NCI-H226 (cell line): ENCODE data around the gene PUSL1.
"Not testable (repeated sequence)": the region's sequence is repeated elsewhere in the genome, so short reads cannot be mapped to it uniquely, and the experiment has no call there.

Source experiments
- DNase-seq: peaks from one replicate; pipeline ENCODE4 v3.0.0-alpha.2; 2015

Gene PUSL1

DNA sequence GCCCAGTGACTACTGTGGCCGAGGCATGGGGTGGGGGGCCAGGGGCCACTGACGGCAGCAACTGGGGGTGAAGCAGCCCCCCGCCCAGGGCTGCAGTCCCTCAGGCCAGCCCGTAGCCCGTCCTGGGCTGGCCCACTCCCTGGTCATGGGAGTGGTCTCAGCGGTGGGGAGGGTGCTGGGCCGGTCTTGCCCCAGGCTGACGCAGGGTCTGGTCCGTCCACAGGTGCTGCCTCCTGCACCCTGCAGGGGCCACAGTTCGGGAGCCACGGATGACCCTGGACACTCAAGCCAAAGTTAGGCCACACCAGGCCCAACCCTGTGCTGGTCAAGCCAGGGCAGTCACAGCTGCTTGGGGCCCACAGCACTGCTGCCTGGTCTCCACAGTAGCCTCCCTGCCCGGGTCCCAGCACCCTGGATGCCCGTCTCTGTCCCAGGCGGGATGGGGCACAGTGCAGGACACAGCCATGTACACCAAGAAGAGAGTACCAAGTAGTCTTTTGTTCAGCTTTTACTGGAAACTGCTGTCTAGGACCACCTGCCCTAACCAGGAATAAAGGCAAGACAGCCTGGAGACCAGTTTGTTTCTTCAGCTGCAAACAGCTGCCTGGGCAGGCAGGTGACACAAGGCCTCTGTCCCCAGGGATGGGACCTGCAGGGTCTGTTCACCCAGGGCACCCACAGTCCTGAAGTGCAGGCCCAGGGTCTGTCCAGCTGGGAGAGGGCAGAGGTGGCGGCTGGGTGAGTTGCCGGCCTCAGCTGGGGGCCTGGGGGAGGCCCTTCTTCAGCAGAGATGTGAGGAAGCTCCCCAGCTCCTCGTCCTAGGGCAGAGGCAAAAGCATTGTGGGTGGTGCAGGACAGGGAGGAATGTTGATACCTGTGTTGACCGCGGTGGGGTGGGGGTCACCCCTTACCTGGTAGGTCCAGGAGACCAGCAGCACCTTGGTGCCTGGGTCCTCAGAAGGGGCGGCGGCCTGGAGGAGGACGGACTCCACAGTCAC lies 3.0 kb downstream of the PUSL1 start:
- no peak for DNase-seq

DNA sequence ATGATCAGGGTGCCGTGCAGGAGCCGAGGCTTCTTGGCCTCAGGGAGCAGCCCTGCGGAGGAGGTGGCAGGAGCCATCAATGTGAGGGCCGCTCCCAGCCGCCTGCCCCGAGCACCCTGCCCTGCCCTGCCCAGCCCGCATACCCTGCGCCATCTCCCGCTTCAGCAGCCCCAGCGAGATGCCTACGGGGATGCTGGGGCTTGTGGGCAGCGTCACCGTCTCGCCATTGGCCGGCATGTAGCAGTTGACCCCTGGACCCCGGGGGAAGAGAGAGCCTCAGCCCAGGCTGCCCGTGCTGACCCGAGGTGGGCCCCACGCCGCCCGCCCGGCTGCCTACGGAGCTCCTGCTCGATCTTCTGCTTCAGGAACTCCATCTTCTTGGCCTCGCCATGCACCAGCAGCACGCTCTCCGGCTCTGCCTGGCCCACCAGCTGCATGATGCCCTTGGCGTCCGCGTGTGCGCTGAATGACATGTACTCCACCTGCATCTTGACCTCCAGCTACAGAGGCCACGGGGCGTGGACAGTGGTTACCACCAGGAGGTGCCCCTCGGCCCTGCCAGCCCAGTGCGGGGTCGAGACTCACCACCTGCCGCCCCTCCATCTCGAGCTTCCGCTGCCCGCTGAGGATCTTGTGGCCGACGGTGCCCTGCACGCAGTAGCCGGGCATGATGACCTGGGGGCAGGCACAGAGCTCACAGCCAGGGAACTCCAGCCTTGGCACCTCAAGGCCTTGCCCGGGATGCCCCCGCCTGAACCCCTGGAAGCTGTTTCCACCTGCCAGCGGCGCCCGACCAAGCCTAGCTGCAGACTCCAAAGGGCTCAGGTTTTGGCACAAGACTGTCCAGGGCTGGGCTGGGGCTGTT lies 4.3 kb downstream of the PUSL1 start:
- no peak for DNase-seq

DNA sequence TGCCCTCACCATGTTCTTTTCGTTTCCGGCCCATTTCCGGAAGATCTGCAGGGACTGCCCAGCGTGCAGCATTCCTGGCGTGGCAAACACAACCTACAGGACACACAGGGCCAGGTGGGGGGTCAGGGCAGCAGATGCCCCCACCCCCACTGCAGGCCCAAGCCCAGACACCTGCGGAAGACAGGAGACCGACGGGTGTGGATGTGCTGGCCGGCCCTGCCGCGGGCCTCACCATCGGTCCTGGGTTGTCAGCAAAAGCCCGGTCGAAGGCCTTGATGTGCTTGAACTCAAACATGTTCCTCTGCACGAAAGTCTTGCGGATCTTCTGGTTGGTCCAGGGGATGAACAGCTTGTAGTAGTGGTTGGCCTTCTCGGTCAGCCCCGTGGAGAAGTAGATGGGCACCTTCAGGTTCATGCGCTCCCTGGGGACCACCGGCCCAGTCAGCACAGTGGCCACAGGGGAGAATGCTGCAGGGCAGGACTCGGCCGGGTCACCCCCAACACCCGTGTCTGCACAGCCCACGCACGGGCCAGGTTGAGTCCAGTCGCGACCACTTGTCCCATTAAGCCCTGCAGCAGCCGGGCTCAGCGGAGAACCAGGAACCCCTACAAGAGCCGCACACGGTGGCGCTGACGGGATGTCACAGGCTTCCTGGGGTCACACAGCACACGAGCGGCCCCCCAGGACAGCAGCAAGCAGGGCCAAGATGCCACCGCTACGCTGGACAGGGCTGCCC lies 5.3 kb downstream of the PUSL1 start:
- DNase-seq = no peak

DNA sequence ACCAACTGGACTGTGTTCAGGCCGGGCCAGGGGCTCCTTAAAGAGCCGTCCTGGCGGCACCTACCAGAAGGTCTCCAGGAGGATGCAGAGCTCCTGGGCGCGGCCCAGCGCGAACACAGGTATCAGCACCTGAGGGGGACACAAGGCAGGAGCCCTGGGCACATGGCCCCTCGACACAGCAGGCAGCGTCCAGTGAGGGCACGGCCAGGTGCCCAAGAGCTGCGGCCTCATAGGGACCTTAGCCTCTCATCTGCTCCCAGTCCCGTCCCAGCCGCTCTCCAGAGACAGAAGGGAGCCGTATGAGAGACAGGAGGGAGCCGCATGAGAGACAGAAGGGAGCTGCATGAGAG lies 5.8 kb downstream of the PUSL1 start:
- no peak for DNase-seq

DNA sequence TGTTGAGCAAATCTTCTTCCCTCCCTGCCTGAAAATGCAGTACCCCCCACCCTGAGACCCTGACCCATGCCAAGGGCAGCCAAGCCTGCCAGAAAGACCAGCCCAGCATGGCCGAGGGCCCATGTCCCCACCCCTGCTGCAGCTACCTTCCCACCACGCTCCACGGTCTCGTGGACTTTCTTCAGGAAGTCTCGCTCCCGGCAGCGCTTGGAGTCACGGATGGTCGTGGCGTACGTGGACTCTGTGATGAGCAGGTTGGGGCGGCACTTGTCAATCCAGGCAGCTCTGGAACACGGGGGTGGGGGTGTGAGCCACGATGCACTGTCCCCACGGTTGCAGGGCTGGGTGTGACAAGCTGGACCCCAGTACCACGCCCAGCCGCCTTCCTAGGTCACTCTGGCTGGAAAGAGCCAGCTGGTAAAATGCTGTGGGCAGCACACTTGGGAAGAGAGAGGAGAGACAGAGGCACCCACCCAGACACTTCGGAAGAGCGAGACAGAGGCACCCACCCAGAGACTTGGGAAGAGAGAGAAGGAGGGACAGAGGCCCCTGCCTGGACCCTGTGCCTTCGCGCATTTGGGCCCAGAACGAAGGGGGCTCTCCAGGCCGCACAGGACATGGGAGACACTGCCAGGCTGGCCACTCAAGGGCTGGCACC lies 6.4 kb downstream of the PUSL1 start:
- no peak for DNase-seq

DNA sequence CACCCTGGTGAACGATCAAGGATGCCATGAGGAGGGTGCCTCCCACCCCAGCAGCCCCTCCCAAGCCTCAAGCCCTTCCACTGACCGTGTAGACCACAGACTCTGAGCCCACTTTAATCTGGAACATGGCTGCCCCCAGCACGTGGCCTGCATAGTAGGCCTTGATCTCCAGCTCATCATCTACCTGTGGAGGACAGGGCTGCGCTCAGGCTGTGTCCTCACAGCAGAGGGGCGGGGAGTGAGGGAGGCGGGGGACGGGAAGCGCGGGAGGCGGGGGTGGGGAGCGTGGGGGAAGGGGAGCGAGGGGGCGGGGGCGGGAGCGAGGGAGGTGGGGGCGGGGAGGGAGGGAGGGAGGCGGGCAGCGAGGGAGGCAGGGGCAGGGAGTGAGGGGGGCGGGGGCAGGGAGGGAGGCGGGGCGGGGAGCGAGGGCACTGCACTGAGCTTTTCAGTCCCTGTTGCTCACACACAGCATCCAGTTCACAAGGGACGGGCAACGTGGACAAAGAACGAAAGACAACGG lies 7.1 kb downstream of the PUSL1 start:
- DNase-seq = no peak

DNA sequence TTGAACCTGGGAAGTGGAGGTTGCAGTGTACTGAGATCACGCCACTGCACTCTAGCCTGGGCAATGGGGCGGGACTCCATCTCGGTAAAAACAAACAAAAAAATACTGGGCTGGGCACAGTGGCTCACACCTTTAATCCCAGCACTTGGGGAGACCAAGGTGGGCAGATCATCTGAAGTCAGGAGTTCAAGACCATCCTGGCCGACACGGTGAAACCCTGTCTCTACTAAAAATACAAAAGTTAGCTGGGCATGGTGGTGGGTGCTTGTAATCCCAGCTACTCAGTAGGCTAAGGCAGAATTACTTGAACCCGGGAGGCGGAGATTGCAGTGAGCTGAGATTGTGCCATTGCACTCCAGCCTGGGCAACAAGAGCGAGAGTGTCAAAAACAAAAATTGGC lies 7.8 kb downstream of the PUSL1 start:
- not testable (repeated sequence) for DNase-seq

DNA sequence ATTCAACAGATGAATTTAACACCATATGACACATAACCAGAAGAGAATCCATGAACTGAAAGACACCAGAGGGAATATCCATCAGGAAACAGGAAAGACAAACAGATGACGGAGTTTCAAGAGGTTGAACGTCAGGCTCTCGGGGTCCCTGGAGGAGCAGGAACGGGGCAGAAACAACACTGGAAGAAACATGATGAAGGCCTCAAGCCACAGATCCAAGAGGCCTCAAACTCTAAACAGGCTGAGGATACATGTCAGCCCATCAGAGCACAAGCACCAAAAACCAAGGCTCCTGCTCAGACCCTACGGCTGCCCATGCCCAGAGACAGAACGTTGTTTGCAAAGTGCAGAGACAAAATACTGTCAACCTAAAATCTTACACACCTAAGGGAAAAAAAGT lies 9.0 kb downstream of the PUSL1 start:
- no peak for DNase-seq

DNA sequence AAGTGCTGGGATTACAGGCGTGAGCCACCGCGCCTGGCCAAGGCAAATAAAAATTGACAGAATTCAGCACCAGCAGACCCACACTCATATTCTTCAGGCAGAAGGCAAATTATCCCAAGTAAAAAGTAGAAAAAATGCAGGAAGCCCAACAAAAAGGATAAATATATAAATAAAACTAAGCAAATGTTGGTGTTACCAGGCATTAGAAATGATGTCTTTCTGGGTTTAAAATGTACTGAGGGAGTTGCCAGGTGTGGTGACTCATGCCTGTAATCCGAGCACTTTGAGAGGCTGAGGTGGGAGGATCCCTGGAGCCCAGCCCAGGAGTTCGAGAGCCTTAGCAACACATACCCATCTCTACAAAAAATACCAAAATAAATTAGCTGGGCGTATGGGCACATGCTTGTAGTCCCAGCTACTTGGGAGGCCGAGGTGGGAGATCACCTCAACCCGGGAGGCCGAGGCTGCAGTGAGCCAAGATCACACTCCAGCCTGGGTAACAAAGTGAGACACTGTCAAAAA lies 9.8 kb downstream of the PUSL1 start:
- peak; percentile 95 for DNase-seq

DNA sequence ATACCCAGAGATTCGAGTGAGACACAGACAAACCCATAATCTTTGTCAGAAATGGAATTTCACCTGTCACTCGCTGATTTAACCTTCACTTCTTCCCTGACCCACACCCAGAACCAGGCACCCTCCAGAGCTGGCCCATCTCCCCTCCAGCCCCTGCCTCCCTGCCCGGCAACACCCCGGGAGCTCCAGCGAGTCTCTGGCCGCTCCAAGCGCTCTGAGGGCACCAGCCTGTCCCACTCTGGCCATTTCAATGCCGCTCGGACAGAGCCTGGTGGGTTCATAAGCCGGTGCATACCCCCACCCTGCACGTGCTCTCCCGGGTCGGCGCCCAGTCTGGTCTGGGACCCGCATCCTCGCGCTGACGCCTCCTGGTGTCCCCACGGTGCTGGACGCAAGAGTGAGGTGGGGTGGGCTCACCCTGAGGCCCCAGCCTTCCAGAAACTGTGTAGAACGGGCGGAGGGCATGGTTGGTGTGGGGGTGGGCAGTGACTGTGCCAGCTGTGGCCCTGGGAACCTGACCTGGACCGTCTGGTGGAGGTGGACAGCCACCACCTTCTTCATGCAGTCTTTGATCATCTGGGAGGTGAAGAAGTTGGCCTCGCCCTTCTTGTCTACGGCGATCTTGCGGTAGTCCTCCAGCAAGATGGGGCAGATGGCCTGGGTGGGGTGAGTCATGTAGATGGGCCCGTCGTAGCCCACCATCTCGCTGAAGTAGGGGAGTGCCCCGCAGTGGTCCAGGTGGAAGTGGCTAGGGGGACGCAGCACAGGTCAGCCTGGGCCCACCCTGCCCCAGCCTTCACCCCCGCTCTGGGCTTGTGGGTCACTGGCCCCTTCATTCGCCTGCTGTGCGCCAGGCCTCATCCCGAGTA lies 10.6 kb downstream of the PUSL1 start:
- DNase-seq = no peak

DNA sequence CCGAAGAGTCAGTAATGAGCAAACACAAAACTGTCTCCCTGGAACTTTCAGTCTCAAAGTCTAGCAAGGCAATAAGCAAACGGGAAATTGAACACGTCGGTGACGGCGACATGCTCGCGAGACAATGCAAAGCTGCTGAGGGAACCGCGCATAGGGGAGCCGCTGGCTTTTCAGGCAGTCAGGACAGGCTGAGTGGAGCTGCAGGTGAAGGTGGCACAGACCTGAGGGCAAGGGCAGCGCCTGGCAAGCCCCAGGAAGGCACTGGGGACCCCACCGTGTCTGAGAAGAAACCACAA lies 11.2 kb downstream of the PUSL1 start:
- DNase-seq = no peak

DNA sequence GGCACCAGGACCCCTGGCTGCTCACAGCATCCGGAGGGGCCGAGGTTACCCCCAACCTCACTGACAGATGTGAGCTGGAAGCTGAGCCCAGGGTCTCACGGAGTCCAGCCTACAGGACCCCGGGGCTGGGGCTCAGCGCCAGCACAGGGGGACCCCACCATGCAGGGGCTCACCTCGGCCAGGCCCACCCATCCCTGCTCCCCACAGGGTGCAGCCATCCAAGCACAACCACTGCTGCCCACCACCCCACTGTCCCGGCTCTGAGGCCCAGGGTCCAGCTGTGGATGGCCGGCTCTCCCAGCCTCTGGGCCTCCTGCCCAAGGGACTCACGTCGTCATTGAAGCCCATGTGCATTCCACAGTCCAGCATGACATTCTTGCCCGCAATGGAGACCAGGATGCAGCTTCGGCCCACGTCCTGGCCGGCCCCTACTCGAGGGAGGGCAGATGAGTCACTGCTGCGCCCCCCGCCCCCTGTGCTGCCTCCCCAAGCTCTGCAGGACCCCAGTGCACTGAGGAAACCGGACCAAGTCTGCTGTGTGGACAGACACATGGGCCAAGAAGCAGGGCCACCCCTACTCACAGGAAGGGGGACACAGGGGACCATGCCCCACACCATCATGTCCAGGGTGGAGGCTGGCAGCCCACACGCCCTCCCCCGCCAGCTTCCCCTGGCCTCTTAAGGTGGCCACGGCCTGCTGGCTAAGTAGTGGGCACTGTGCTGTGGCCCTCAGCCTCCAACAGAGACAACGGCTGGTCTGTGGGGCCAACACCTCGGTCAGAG lies 12.5 kb downstream of the PUSL1 start:
- DNase-seq = no peak

DNA sequence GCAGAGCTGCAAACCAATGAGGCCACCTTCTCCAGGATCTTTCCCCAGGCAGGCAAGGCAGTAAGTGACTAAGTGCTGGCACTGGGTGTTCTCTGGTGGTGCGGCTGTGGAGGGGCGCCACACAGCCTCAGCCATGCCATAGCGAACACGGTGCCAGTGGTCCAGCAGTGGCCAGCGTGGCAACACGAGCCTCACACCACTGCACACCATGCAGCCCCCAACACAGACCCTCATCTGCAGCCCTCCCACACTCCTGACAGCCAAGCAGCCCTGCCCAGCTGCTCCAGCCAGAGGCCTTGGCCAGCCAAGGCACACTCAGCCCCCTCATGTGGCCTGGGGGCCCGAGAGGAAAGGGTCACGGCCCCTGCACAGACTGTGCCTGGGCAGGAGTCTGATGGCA lies 13.1 kb downstream of the PUSL1 start:
- no peak for DNase-seq

DNA sequence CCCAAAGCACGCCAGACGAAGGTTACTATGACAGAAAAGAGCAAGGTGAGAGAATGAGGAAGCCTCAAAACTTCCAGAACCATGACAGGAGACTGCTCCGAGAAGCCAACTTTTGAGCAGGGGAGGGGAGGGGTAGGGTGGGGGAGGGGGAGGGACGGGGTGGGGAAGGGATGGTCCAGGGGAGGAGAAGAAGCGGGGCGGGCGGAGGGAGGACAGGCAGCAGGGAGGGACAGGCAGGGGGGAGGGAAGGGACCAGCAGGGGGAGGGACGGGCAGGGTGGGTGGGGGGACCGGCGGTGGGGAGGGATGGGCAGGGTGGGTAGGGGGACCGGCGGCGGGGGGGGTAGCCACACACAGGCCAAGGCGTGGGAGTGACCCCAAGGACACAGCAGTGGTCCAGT lies 14.0 kb downstream of the PUSL1 start:
- DNase-seq = no peak

DNA sequence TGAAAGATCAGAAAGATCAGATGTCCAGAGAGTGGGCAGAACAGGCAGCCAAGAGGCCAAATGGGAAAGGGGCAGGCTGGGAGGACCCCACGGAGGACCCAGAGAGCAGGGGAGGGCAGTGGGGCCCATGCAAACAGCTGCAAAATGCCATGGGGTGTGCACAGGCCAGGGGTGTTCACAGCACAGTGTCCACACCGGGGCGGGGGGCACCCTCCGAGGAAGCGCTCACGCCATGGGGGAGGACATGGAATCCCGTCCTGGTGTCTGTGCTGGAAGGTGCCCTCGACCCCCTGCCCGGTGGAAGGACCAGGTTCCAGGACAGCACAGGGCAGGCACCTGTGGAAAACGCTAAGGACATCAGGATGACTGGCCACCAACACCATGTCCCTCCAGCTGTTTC lies 14.6 kb downstream of the PUSL1 start:
- DNase-seq = no peak

DNA sequence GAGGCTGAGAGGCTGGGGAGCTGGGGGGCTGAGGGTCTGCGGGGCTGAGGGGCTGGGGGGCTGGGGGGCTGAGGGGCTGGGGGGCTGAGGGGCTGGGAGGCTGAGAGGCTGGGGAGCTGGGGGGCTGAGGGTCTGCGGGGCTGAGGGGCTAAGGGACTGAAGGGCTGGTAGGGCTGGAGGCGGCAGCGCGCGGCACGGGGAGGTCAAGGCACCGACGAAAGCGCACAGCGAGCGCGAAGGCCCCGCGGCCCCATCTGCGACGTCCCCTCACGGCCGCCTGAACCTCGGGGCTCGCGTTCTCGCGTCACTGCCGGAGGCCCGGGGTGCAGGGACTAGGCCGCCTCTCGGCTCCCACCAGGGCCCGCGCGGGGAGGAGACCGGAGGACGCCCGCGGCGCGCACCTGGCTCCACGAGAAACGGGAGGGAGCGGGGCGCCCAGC lies 15.7 kb downstream of the PUSL1 start:
- DNase-seq = no peak

DNA sequence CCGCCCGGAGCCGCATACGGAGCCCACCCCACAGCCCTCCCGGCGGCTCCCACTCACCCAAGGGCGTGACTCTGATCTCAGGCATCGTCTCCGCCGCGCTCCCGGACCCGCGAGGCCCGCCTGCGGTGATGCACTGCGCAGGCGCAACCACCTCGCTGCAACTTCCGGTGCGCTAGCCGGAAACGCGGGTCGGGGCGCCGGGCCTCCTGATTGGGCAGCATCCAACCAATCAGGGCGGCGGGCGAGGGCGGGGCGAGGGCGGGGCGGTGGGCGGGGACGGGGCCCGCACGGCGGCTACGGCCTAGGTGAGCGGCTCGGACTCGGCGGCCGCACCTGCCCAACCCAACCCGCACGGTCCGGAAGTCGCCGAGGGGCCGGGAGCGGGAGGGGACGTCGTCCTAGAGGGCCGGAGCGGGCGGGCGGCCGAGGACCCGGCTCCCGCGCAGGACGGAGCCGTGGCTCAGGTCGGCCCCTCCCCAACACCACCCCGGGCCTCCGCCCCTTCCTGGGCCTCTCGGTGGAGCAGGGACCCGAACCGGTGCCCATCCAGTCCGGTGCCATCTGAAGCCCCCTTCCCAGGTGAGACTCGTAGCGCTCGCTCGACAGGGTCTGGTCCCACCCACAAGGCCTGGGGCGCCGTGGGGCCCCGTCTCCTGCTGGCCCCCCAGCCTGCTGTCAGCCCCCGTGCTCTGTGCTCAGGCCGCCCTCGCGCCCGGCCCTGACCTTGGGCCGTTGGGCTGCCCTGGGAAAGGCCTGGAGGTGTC lies 16.3 kb downstream of the PUSL1 start, which contains the start of the genes CPTP and INTS11:
TSS of gene CPTP (plus strand) at position 279 of the 764 bp plus-strand sequence. CDS start 2,109 bp downstream, outside the sequence.
TSS of gene INTS11 (minus strand) at position 137 of the 764 bp plus-strand sequence. CDS start at position 85, 52 bp downstream.
- peak; percentile 83 for DNase-seq

DNA sequence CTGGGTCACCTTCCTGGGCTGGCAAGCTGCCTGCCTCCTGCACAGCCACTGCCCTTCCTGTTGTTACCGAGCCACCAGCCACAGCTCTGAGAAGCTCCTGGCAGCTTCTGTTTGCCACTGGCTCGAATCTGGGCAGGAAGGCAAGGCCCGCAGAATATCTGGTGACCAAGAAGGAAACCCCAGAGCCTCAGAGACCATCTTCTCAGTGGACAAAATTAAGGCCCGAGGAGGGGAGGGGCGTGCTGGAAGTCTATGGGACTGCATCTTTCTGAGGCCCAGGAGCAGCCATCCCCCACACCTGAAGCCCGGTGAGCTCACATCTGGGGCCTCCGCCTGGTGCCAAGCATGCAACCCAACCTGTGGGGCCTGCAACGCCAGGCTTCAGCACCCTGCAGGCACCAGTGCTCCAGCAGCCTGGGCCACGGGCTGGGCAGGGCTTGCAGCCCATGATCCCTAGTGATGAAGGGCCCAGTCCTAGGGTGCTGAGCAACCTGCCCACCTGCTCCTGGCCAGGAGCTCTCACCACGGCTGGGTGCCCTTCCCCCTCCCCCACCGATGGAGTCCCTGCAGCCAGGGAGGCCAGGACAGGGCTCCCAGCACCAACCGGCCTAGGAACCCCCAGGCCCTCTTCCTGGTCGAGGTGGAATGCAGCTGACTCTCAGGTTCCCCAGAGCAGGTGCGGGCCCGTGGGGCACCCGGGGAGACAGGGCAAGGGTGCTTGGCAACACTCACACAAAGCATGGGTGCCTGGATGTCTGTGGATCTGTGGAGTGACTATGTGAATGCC lies 17.1 kb downstream of the PUSL1 start:
- no peak for DNase-seq
